HG02852 (cell line): Measurements from ENCODE around the gene GPR25.

Experiments
- ATAC-seq: cut with Tn5 transposase; IDR thresholded peaks from one replicate; pipeline ENCODE4 v1.9.1; 2021; ENCODE audit warnings: mild to moderate bottlenecking, moderate library complexity; ENCODE audit not compliant: unreplicated experiment

GPR25 gene

DNA sequence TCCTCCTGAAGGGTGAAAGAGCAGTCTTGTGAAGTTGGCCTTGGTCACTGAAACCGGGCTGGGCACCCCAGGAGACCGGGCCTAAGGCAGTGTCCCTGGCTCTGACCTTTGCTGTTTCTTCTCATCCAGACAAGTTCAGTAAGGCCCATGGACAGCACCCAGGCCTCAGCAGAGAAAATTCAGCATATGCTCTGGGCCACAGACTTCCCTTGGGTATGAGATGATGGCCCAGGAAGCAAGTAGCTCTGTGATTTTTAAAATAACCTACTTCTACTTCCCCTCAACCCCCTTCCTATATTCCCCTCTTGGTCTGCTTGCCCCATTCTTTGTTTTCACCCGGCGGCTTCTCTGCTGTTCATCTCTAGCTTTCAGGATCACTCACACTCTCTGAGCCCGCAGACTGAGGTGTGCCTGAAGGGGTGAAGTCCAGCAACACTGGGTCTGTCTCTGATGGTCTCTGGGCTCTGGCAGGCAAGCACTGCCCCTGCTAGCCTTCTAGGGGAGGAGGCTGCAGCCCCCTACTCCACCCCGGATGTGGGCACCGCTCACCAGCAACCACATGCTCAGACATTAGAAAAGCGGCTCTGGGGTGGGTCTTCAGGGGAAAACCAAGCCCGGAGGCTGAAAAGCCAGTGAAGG, 2.9 kb upstream of the GPR25 start:
- ATAC-seq, result peak; percentile 55

DNA sequence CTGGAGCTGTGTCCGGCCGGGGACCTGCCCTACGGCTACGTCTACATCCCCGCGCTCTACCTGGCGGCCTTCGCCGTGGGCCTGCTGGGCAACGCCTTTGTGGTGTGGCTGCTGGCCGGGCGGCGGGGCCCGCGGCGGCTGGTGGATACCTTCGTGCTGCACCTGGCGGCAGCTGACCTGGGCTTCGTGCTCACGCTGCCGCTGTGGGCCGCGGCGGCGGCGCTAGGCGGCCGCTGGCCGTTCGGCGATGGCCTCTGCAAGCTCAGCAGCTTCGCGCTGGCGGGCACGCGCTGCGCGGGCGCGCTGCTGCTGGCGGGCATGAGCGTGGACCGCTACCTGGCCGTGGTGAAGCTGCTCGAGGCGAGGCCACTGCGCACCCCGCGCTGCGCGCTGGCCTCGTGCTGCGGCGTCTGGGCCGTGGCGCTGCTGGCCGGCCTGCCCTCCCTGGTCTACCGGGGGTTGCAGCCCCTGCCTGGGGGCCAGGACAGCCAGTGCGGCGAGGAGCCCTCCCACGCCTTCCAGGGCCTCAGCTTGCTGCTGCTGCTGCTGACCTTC, 412 bp downstream of the GPR25 start:
- no peak for ATAC-seq

DNA sequence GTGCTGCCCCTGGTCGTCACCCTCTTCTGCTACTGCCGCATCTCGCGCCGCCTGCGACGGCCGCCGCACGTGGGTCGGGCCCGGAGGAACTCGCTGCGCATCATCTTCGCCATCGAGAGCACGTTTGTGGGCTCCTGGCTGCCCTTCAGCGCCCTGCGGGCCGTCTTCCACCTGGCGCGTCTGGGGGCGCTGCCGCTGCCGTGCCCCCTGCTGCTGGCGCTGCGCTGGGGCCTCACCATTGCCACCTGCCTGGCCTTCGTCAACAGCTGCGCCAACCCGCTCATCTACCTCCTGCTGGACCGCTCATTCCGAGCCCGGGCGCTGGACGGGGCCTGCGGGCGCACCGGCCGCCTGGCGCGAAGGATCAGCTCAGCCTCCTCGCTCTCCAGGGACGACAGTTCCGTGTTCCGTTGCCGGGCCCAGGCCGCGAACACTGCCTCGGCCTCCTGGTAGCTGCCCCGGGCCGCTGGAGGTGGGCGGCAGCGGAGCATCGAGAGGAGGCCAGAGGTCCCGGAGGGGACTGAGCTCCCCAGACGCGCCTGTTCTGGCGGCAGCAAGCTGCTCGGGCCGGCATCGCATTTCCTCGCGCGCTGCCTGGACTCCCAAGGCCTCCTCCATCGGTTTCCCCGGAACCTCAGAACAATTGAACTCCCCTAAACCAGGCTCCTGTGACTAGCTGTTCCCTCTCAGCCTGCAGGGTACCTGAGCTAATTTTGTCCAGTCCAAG, 1.1 kb downstream of the GPR25 start:
- ATAC-seq, result no peak

DNA sequence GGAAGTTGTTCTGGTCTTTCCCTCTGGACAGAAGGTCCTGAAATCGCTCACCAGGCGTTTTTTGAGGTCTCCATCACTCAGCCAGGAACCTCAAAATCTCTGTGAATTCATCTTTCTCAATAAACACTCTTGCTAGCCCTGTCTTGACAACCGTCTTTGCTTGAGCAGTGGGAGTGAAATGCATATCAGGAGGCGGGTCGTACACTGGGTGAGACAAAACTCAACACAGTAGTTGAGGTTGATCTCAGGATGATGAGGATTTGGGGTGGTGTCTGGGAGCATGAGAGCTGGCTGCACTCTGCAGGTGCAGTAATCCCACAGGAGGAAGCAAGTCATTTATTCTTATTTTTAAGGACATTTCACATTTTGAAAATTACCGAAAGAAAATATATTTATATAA, 1.9 kb downstream of the GPR25 start:
- ATAC-seq, result no peak

DNA sequence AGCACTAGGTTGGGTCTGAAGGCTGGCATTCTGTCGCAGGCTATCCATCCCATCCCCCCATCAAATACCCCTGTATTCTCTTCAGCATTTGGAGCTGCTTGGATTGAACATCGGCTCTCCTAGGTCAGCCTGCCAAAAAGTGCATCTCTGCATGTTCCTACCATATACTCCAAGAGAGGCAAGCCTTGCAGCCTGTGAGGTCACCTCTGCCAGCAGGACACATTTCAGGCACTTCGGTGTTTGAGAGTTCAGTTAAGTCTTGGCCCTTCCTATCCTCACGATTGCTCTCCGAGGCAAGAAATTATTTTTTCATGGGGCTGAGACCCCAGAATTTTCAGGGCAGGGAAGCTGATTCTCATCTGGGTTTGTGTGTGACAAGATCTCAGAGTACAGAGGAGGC, 2.6 kb downstream of the GPR25 start:
- no peak for ATAC-seq

DNA sequence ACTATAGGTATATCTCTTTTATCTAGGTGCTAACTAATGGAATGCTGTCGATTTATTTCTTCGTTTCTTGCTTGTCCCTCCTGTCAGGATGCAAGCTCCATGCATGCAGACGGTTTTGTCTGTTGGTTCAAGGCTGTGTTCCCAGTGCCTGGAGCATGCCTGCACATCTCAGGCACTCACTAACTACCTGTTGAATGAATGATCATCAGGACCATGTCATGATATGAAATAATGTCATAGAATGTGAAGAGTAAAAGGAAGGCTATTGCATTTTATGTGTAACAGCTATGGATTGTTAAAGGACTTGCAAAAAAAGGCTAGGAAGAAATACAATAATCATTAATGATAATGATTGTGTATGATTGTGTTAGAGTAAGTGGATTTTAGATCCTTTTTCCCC, 4.2 kb downstream of the GPR25 start:
- no peak for ATAC-seq

DNA sequence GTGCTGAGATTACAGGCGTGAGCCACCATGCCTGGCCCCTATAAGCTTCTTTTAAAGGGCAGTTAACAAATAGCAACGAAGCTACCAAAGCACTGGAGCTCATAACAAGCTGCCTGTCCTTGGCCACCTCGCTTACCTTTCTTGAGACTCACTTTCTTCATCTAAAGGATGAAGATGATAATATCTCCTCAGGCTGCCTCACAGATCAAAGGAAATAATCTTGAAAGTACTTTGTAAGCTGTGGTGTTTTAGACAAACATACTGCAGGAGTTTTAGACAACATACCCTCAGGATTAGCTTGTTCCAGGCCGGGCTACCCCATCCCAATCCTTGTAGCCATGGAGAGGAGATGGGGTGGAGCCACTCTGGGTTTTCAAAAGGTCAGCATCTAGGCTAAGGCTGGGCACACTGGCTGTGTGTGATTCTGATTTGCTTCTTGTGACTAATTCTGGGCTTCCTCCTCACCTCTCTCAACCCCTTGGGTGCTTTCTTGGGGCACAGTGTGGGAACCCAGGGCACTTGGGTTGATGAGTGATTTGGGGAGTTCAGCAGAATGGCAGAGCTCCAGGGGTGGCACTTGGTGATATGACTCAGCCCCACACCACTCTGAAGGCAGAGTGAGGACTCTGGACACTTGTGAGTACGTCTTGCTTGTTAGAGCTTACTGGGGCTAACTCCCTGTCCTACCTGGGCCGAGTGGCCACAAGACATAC, 5.2 kb downstream of the GPR25 start:
- ATAC-seq, result peak; percentile 41

DNA sequence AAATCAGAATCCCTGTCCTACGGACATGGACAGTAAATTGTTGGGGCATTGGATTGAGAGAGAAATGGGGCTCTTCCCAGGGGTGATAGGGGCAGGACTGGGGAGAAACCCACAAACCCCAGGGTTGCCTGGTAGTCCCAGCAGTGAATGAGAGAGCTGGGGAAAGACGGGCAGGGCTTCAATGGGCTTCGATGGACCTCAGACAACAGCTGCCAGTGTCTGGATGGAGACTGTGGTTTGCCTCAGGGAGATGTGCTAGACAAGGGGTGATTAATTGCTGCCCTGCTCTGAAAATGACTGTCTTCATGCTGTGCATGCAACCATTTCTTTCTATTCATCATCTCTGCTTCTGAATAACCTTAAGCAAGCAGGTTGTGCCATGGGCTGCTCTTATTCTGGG, 7.4 kb downstream of the GPR25 start:
- peak; percentile 84 for ATAC-seq

DNA sequence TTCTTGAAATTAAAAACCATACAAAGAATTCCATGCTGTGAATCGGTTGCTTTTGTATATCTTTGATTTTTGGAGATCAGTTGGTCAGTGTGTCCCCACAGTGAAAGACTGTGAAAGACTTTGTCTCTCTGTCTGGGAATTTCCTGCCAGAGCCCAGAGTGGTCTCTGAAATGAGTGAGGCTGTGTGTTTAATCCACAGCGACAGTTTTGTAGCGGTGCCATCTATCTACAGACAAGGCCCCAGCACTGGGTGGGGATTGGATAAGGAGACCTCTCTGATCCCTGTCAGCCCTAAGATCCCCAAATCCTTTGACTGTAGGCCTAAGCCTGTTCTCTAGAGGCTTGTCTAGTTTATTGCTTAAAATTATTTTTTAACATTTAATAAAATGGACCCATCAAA, 10.3 kb downstream of the GPR25 start:
- no peak for ATAC-seq

DNA sequence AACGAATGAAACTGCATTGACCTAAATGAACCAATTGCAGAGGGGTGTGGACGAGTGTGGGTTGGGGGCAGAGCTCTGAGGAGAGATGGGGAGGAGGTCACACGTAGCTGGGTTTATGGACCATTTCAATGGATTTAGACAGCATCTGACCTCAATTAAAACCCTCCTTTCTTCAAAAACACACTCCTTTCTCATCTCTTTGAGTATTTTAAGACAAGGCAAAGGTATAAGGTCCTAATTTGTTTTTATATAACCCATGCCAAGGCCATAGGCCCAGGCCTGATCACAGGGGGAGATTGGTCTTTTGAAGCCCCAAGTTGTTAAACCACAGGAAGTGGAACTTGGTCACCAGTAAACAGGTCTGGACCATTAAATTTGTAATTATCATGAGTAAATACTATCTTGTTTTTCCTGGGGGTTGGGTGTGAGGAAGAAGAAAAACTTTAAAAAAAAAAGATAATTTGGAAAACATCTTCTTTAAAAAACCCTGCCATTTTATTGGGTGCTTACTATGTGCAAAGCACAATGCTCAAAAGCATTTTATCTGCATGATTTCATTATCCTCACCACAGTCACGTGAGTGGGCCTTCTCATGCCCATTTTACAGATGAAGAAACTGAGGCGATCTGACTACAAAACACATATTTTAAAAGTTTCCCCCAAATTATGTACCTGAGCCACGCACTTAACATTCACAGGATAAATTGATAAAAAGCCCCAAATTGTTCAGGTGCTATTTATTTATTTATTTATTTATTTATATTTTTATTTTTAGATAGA, 13.0 kb downstream of the GPR25 start:
- ATAC-seq, result no peak

DNA sequence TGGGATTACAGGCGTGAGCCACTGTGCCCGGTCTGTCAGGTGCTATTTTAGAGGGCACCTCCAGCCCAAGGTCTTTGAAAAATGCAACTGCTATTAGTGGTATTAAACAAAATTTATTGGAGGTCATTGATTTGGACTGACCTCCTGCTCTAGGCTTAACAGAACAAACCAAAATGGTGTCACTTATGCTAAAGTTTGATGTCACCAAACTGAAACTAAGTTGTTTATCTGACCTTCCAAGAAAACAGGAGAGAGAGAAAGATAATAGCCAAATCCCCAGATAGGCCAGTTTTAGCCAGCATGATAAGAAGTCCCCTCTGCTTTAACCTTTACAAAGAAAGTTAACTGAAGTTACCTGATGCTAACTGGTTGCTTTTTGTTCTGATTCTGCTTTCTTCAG, 13.8 kb downstream of the GPR25 start:
- ATAC-seq, result no peak

DNA sequence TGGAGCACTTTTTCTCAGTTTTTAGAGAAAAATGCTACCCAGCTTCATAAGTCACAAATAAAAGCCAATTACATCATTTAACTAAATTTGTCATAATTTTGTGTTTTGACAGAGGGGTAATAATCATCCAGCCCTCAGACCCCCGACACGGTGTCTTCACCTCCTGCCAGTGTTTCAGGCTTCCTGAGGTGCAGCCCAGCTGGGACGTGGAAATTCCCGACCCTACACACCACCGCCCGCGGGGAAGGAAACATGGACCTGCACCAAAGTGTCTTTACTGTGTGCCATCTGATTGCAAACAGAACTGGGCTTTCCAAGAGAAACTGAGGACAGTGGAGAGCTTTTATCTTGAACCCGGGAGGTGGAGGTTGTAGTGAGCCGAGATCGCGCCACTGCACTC, 14.3 kb downstream of the GPR25 start:
- no peak for ATAC-seq

DNA sequence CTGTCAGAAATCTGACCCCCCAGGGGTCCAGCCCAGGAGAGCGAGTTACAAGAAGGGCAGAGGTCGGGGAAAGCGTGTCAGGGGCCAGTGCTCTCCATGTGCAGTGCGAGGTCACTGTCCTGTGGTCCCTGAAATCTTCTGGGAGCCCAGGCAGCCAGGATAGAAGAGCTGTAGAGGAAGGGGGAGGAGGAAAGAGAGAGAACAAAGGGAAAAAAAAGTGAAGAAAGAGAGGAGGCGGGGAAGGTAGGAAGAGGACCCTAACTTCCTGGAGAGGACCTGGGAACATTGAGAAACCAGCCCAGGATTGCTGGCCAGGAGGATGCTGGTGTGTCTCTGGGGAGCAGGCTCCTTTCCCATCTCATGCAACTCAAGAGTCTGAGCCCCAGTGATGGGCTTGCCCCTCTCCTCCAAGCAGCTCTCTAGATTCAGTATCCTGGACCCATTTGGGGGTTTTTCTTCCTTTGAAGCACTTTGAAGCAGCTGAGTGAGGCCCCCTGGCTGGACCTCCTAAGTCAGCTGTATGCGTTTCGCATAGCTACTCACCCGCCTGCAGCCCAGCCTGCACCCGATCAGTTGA, 15.1 kb downstream of the GPR25 start:
- no peak for ATAC-seq

DNA sequence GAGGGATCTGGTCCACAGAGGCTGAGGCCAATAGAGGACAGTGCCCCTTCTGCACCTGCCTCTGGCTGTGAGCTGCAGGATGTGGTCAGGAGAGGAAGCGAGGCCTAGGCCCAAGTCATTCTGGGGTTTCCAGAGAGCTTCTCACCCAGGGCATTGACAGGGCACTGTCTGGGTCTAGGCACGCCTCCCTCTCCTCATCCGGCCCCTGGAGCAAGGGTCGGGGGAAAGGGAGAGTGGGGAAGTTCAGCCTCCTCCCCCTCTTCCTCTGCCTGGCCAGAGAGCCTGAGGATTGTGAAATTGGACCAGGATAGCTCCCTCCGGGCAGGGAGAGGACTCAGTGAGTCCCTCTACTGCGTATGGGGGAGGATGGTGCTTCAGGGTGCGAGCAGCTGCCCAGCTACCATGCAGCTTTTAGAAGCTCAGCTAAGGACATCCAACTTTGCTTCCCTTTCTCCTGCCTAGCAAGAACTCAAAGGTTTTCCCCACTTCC, 15.6 kb downstream of the GPR25 start:
- ATAC-seq, result peak; percentile 91

DNA sequence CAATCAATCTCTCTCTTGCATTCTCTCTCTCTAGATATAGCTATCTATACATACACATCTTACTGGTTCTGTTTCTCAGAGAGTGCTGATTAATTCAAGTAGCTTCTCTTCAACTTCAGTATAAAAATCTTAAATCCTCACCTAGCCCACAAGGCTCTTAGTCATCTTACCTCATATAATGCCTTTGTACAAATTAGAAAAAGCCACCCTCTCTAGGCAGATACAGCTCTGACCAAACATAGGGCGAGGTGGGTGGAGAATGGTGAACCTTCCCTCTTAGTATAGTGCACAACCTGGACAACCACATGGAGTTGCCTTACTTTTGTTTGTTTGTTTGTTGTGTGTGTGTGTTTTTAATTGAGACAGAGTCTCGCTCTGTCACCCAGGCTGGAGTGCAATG, 16.8 kb downstream of the GPR25 start:
- no peak for ATAC-seq

DNA sequence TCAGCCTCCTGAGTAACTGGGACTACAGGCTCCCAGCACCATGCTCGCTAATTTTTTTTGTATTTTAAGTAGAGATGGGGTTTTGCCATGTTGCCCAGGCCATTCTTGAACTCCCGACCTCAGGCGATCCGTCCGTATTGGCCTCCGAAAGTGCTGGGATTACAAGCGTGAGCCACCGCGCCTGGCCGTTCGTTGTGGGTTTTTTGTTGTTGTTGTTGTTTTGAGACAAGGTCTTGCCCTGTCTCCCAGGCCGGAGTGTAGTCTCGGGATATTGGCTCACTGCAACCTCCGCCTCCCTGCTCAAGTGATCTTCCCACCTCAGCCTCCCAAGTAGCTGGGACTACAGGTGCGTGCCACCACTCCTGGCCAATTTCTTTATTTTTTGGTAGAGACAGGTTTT, 17.2 kb downstream of the GPR25 start:
- no peak for ATAC-seq

DNA sequence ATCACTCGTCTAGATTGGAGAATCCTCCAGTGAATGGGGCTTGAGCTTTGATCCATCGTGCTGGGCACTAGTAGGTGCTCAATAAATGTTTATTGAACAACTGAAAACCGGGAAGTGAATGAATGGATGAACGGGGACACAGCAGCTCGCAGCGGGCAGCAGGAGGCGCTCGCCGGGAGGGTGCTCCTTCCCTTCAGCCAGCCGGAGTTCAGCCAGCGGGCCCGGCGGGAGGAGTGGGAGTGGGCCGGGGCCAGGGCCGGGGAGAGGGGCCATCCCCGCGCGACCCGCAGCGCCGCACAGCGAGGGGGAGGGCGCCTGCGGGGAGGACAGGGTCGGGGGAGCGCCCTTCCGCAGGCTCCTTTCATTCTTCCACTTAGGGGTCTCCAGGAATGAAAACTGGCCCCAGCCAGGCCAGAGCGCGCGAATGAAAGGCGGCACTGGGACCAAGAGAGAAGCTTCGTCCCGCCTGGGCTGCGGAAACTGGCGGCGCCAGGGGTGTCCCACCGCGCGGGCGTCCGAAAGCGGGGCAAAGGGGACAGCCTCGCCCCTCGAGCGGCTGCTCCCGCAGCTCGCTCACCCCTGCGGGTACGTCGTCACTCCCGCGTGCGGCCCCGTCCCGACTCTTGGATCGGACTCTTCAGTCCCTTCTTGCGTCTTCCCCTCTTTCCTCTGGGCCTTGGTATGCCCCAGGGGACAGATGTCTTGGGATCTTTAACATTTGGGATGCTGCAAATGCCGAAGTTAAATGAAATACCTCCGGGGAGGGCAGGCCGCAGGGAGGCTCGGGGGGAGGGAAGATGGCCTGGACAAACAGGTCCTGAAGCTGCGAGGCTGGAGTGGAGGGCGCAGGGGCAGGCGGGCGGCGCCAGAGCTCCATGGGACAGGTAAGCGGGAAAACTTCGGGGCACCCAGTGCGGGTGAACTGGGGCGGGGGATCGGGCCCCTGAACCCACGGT, 18.3 kb downstream of the GPR25 start:
- ATAC-seq, result no peak

DNA sequence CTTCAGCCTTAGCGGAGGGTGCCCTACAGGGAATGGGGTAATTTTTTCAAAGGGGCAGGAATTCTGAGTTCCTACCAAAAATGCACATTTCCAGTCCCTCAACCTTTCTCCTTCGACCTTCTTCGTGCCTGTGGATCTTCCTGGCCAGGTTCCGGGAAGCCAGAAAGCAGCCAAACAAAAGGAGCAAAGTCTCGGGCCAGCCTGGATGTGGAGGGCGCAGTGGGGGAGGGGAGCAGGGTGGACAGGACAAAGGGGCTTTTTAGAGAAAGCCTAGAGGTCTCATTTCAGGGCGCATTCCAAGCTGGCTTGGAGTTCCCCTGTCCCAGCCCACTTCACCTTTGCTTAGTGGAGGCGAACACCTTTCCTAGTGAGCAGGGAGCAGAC, 19.0 kb downstream of the GPR25 start:
- no peak for ATAC-seq

DNA sequence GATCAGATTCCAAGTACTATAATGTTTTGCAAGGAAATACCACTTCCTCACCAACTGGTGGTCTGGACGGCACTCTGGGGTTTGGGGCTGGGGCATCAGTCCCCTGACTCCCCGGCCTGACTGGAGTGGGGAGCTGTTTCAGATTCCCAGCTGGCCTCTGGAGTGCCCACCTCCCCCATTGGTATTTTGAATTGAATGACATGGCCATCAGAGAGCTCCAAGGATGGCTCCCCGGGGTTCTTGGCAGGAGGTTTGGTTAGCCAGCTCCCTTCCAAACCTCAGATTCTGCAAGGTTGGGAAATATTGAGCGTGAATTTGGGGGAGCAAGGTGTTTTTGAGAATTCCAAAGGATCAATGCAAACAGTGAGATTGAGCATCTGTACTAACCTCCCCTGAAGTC, 19.8 kb downstream of the GPR25 start:
- no peak for ATAC-seq

DNA sequence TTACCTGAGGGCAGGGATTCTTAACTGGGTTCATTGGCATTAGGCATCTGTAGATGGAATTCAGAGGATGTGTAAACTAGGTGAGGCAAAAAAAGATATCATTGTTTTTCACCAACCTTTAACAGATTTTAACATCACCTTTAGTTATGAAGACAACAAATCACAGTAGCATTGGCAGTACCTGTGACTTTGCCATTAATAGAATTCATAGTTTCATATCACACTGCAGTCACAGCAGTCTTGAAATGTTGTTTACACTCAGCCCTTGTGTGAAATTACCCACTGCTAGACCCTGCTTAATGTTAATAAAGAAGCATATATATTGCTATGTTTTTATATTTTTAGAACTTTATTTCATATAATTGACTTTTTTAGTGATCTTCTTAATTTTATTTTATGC, 20.2 kb downstream of the GPR25 start:
- ATAC-seq, result no peak
